ENCODE data around the gene POM121C.
"Not testable (repeated sequence)": the region's sequence is repeated elsewhere in the genome, so short reads cannot be mapped to it uniquely, and the experiment has no call there.

POM121C gene

DNA sequence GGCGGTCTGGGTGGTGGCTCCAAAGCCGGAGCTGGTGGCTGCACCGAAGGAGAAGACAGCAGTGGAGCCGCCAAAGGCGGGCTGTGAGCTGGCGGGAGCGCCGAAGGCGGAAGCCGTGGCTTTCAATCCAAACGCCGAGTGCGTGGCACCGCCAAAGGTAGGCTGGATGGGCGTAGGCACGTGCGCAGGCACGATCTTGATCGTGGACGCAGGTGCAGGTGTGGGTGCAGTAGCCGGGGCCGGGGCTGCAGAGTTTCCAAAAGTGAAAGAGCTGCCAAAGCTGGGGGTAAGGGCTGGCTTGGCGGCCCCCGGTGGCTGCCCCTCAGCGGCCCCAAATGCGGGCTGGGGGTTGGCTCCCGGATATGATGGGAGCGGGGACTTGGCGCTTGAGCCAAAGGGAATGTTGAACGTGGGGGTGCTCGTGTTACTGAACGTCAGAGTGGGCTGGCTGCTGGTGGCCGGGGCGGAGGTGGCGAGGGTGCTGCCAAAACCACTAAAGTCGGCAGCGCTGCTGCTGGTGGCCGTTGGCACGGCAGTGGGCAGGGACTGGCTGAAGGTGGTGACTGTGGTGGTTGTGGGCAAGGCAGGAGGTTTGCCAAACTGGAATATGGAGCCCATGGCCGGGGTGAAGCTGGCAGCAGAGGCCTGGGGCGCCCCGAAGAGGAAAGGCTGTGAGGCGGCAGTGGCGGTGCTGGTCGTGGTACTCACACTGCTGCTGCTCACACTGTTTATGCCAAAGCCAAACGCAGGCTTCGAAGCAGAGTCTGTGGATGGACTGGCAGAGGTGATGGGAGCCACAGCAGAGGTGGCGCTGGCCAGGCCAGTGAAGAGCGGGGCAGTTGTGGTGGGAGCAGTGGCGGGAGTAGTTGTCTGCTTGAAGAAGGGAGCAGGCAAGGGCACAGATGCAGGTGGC is 64.0 kb downstream of the POM121C start:
- H3K9ac ChIP-seq (ENCODE audit: low read depth, low read length); H3K27ac ChIP-seq (ENCODE audit: low read depth, low read length); H3K27me3 ChIP-seq (ENCODE audit: control insufficient read depth, insufficient read depth, low read length); H3K4me1 ChIP-seq (ENCODE audit: control insufficient read depth, insufficient read depth, low read length); H3K4me3 ChIP-seq (ENCODE audit: low read depth, low read length); H3K9me3 ChIP-seq (ENCODE audit: control insufficient read depth, insufficient read depth, low read length): not testable (repeated sequence)
- peaks cover 22% of the 10 kb centered on the region for H3K36me3 ChIP-seq (ENCODE audit: control insufficient read depth, insufficient read depth, low read length)

DNA sequence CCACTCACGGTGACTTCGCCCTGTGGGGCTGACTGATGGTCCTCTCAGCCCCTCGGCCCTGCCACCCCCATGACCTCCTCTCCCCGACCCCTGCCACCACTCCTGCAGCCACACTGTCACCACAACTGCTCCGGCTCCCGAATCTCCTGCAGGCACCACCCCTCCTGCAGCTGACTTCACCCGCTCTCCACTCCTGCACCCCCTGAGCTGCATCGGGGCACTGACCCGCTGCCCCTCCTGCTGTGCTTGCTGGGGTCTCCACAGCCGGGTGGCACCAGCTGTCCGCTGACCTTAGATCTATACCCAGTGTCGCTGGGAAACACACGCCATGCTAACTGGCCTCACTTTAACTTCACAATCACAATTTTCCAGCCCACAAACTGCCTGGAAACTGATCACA is 65.9 kb downstream of the POM121C start:
- not testable (repeated sequence) for H3K4me3 ChIP-seq (ENCODE audit: low read depth, low read length); H3K9ac ChIP-seq (ENCODE audit: low read depth, low read length); H3K27me3 ChIP-seq (ENCODE audit: control insufficient read depth, insufficient read depth, low read length); H3K4me1 ChIP-seq (ENCODE audit: control insufficient read depth, insufficient read depth, low read length); H3K27ac ChIP-seq (ENCODE audit: low read depth, low read length); H3K9me3 ChIP-seq (ENCODE audit: control insufficient read depth, insufficient read depth, low read length)
- peaks cover 35% of the 10 kb centered on the region for H3K36me3 ChIP-seq (ENCODE audit: control insufficient read depth, insufficient read depth, low read length)

DNA sequence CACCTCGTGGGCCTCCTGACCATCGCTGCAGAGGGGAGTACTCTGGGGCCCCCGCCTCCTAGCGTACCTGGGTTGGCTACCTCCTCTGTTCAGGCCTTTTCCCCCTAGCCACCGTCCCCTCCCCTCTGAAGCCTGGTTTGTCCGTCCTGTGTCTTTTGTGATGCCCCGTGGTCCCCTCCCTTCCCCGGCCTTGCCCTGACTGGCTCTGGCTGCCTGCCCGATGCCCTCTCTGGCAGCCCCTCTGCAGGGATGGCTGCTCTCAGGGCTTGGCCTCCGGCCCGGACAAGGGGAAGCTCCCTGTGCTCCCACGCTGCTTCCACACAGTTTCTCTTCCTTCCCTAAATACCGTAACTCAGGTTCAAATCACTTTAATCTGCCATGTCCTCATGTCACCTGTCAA is 66.4 kb downstream of the POM121C start:
- not testable (repeated sequence) for H3K9me3 ChIP-seq (ENCODE audit: control insufficient read depth, insufficient read depth, low read length); H3K4me3 ChIP-seq (ENCODE audit: low read depth, low read length); H3K27ac ChIP-seq (ENCODE audit: low read depth, low read length); H3K9ac ChIP-seq (ENCODE audit: low read depth, low read length); H3K27me3 ChIP-seq (ENCODE audit: control insufficient read depth, insufficient read depth, low read length); H3K4me1 ChIP-seq (ENCODE audit: control insufficient read depth, insufficient read depth, low read length)
- peaks cover 39% of the 10 kb centered on the region for H3K36me3 ChIP-seq (ENCODE audit: control insufficient read depth, insufficient read depth, low read length)

DNA sequence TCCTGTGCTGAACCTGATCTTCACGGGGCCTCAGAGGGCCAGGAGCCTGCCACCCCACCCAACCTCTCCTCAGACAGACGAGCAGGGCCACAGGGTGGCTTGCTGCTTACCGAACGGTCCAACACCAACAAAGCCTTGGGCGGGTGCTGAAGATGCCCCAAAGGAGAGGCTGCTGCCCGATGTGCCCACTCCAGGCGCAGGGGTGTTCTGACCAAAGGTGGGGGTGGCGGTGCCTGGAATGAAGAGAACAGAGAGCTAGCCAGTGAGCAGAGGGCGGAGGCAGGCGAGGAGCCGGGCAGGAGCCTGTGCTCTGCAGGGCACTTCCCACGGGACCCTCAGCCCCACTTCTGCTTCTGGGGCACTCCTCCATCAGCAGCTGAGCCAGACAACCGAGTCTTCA is 66.9 kb downstream of the POM121C start:
- not testable (repeated sequence) for H3K4me1 ChIP-seq (ENCODE audit: control insufficient read depth, insufficient read depth, low read length); H3K27me3 ChIP-seq (ENCODE audit: control insufficient read depth, insufficient read depth, low read length); H3K9me3 ChIP-seq (ENCODE audit: control insufficient read depth, insufficient read depth, low read length); H3K9ac ChIP-seq (ENCODE audit: low read depth, low read length); H3K4me3 ChIP-seq (ENCODE audit: low read depth, low read length); H3K27ac ChIP-seq (ENCODE audit: low read depth, low read length)
- peaks cover 34% of the 10 kb centered on the region for H3K36me3 ChIP-seq (ENCODE audit: control insufficient read depth, insufficient read depth, low read length)

DNA sequence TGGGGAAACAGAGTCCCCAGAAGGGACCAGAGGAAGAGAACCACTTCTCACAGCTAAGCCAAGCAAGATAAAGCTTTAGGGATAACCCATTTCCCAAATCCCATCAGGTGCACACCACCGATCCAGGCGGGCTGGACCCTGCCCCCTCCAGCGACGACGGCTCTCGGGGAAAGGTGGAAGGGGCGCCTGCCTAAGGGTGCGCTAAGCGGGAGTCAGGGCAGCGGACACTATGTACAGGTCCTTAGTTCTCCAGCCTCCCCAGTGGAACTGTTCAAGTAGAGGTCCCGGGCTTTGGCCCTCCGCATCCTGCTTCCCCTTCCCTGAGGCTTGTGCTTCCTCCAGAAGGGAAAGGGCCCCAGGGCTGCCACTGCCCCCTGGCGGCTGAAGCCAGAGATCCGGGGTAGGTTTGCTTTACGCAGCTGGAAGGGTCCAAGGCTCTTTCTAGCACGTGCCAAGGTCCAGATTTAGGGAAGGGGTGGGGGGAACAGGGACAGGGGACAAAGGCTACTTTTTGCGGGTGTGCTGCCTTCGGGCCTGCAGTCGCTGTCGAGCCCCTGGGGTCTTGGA is 67.7 kb downstream of the POM121C start:
- not testable (repeated sequence) for H3K4me1 ChIP-seq (ENCODE audit: control insufficient read depth, insufficient read depth, low read length); H3K27me3 ChIP-seq (ENCODE audit: control insufficient read depth, insufficient read depth, low read length); H3K9me3 ChIP-seq (ENCODE audit: control insufficient read depth, insufficient read depth, low read length); H3K4me3 ChIP-seq (ENCODE audit: low read depth, low read length); H3K9ac ChIP-seq (ENCODE audit: low read depth, low read length); H3K27ac ChIP-seq (ENCODE audit: low read depth, low read length)
- H3K36me3 ChIP-seq (ENCODE audit: control insufficient read depth, insufficient read depth, low read length) = peaks cover 28% of the 10 kb centered on the region

DNA sequence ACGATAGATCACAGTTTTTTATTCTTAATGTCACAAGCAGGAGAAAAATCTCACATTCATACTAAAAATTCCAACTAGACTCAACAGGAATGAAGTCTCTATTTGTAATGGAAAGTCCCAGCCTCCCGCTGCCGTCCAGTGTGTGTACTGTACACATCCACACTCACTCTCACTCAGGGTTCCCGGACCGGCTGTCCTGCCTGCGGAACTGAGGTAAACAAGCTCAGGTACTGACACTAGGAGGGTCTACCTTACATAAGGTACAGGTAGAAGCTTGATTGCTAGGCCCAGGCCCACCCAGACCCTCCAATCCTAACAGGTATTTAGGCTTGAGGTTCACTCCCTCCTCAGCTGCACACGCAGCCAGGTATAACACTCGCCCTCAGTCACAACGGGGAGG is 69.3 kb downstream of the POM121C start:
- not testable (repeated sequence) for H3K27me3 ChIP-seq (ENCODE audit: control insufficient read depth, insufficient read depth, low read length); H3K4me3 ChIP-seq (ENCODE audit: low read depth, low read length); H3K27ac ChIP-seq (ENCODE audit: low read depth, low read length); H3K9ac ChIP-seq (ENCODE audit: low read depth, low read length); H3K9me3 ChIP-seq (ENCODE audit: control insufficient read depth, insufficient read depth, low read length); H3K4me1 ChIP-seq (ENCODE audit: control insufficient read depth, insufficient read depth, low read length)
- H3K36me3 ChIP-seq (ENCODE audit: control insufficient read depth, insufficient read depth, low read length) = peaks cover 28% of the 10 kb centered on the region

DNA sequence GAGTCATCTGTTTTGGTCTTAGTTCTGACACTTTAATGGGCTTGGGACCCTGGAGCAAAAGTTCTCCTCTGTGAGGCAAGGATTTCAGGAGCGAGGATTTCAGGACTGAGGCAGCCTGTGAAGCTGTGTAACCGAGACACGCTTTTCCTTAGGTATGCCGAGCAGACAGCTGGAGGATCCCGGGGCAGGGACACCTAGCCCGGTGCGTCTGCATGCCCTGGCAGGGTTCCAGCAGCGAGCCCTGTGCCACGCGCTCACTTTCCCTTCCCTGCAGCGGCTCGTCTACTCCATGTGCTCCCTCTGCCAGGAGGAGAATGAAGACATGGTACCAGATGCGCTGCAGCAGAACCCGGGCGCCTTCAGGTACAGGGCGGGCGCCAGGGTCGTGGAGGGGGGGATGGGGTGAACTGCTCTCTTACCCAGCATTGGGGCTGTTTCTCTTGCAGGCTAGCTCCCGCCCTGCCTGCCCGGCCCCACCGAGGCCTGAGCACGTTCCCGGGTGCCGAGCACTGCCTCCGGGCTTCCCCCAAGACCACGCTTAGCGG is 70.2 kb downstream of the POM121C start:
- not testable (repeated sequence) for H3K4me3 ChIP-seq (ENCODE audit: low read depth, low read length); H3K9me3 ChIP-seq (ENCODE audit: control insufficient read depth, insufficient read depth, low read length); H3K27me3 ChIP-seq (ENCODE audit: control insufficient read depth, insufficient read depth, low read length); H3K27ac ChIP-seq (ENCODE audit: low read depth, low read length); H3K9ac ChIP-seq (ENCODE audit: low read depth, low read length); H3K4me1 ChIP-seq (ENCODE audit: control insufficient read depth, insufficient read depth, low read length)
- H3K36me3 ChIP-seq (ENCODE audit: control insufficient read depth, insufficient read depth, low read length) = peaks cover 20% of the 10 kb centered on the region

DNA sequence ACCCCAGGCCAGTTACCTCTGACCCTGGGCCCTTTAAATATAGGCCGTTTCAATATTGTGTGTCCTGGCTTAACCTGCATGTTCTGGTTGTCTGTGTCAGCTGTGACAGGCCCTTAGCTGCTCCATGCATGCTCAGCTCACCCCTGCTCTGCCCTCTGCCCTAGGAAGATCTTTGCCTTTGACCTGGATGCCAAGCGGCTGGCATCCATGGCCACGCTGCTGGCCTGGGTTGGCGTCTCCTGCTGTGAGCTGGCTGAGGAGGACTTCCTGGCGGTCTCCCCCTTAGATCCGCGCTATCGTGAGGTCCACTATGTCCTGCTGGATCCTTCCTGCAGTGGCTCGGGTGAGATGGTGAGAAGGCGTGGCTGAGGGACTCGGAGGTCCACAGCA is 70.7 kb downstream of the POM121C start:
- not testable (repeated sequence) for H3K4me3 ChIP-seq (ENCODE audit: low read depth, low read length); H3K9me3 ChIP-seq (ENCODE audit: control insufficient read depth, insufficient read depth, low read length); H3K27me3 ChIP-seq (ENCODE audit: control insufficient read depth, insufficient read depth, low read length); H3K4me1 ChIP-seq (ENCODE audit: control insufficient read depth, insufficient read depth, low read length); H3K27ac ChIP-seq (ENCODE audit: low read depth, low read length); H3K9ac ChIP-seq (ENCODE audit: low read depth, low read length)
- H3K36me3 ChIP-seq (ENCODE audit: control insufficient read depth, insufficient read depth, low read length) = peaks cover 18% of the 10 kb centered on the region

DNA sequence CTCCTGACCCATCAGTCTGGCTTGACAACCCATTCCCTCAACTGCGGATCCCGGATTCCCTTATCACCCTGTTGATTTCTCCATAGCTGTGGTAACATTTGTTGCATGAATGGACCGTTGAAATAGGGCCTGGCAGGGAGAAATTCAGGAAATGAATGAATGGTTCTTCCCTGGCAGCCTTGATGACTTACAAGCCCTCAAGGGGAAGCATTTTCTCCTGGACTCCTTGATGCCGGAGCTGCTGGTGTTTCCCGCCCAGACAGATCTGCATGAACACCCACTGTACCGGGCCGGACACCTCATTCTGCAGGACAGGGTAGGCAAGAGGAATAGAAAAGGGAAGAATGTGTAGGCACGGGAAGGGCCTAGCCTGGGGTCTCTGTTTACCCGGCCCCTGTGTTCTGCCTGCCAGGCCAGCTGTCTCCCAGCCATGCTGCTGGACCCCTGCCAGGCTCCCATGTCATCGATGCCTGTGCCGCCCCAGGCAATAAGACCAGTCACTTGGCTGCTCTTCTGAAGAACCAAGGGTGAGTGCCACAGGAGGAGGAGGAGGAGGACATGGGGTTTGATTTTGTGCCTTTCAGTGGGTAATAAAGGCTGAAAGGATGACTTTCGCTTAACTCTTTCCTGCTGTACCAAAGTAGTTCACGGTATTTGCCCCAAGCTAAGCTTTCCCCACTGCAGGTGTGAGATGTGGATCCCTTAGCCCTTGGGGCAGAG is 71.2 kb downstream of the POM121C start:
- not testable (repeated sequence) for H3K9ac ChIP-seq (ENCODE audit: low read depth, low read length); H3K4me3 ChIP-seq (ENCODE audit: low read depth, low read length); H3K4me1 ChIP-seq (ENCODE audit: control insufficient read depth, insufficient read depth, low read length); H3K9me3 ChIP-seq (ENCODE audit: control insufficient read depth, insufficient read depth, low read length); H3K27me3 ChIP-seq (ENCODE audit: control insufficient read depth, insufficient read depth, low read length); H3K27ac ChIP-seq (ENCODE audit: low read depth, low read length)
- H3K36me3 ChIP-seq (ENCODE audit: control insufficient read depth, insufficient read depth, low read length) = peaks cover 18% of the 10 kb centered on the region

DNA sequence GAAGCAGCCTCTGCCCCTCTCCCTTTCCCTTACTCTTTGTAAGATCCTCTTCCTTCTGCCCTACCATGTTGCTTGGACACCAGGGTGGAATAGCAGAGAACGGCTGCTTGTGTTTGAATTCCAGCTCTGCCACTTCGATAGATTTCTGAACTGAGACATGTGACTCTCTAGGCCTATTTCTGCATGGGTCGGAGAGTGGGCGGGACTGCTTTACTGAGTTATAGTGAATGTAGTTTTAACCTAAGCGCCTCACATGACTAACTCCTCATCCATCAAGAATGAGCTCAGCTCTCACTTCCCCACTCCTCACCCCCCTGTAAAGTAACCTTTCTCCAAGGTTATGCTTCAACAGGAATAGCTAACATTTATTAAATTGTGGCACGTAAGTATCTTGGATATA is 71.9 kb downstream of the POM121C start:
- H3K27me3 ChIP-seq (ENCODE audit: control insufficient read depth, insufficient read depth, low read length); H3K27ac ChIP-seq (ENCODE audit: low read depth, low read length); H3K4me1 ChIP-seq (ENCODE audit: control insufficient read depth, insufficient read depth, low read length); H3K4me3 ChIP-seq (ENCODE audit: low read depth, low read length); H3K9me3 ChIP-seq (ENCODE audit: control insufficient read depth, insufficient read depth, low read length); H3K9ac ChIP-seq (ENCODE audit: low read depth, low read length): not testable (repeated sequence)
- peaks cover 18% of the 10 kb centered on the region for H3K36me3 ChIP-seq (ENCODE audit: control insufficient read depth, insufficient read depth, low read length)

DNA sequence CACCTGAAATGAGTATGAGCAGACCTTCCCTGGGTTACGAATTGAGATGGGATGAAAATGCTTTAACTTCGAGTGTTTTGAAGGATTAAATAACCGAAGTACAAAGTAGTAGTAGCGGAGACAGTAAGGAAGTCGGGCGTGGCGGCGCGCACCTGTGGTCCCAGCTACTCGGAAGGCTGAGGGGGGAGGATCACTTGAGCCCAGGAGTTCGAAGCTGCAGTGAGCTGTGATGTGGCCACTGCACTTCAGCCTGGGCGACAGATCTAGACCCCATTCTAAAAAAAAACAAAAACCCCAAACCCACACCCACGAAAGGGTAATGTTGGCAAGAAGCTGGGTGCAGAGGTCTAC is 75.3 kb downstream of the POM121C start:
- H3K36me3 ChIP-seq (ENCODE audit: control insufficient read depth, insufficient read depth, low read length) = peaks cover 11% of the 10 kb centered on the region

More for the DNA sequence above, 75.3 kb downstream of the POM121C start:
- not testable (repeated sequence) for H3K27ac ChIP-seq (ENCODE audit: low read depth, low read length); H3K4me3 ChIP-seq (ENCODE audit: low read depth, low read length); H3K9ac ChIP-seq (ENCODE audit: low read depth, low read length); H3K4me1 ChIP-seq (ENCODE audit: control insufficient read depth, insufficient read depth, low read length); H3K27me3 ChIP-seq (ENCODE audit: control insufficient read depth, insufficient read depth, low read length); H3K9me3 ChIP-seq (ENCODE audit: control insufficient read depth, insufficient read depth, low read length)
